Measurements from ENCODE around the gene CPVL. TPM values are rescaled to one million over a fixed set of nuclear protein-coding genes. Genes with fewer than 3 reads are reported as not detected.

Gene CPVL
- total RNA-seq, 1 donor from 2014 or later: 30.2 TPM

DNA sequence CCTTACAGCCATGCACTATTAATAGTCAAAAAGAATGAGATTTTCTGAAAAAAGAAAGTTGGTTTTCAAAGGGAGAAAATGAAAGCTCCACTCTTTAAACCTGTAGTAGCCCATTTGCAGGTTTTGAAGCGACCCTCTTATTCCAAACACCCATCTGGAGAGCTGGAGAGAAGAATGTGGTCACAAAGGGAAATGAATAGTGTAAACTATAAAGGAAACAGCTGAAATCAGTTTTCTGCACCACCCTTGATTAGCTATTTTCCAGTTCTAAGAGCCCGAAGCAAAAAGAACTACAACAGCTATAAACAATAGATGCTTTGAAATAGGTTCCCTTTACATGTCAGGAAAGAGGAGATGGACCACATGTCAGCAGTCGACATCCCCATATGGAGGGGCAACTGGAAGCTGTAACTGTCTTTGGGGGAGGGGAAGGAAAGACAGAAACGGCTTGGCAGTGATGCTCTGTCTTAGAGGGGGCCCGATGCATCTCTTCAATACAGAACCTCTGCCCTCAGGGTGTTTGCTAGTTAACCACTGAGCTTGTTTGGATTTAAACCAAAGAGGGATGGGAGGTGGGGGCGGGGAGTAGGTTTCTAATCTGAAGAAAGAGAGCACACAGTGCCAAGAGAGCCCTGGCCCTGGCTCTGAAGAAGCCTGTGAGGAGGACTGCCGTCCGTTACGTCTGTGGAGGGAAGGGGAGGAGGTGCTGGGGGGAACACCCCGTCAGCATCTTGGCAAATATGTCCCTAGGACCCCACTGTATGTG, 55.3 kb downstream of the CPVL start:
- DNase-seq (ENCODE audit: extremely low spot score, unreplicated experiment): no peak
- H3K27me3 Mint-ChIP-seq: no peaks in the 10 kb centered on the region
- H3K36me3 Mint-ChIP-seq: no peaks in the 10 kb centered on the region
- no peaks in the 10 kb centered on the region for H3K9me3 Mint-ChIP-seq
- H3K4me3 Mint-ChIP-seq: peak overlapping the region; percentile 66
- peak overlapping the region; percentile 81 for H3K27ac Mint-ChIP-seq
- peaks cover 49% of the 10 kb centered on the region for H3K4me1 Mint-ChIP-seq (ENCODE audit: unreplicated experiment)
- TF ChIP-seq, protein P1, sequence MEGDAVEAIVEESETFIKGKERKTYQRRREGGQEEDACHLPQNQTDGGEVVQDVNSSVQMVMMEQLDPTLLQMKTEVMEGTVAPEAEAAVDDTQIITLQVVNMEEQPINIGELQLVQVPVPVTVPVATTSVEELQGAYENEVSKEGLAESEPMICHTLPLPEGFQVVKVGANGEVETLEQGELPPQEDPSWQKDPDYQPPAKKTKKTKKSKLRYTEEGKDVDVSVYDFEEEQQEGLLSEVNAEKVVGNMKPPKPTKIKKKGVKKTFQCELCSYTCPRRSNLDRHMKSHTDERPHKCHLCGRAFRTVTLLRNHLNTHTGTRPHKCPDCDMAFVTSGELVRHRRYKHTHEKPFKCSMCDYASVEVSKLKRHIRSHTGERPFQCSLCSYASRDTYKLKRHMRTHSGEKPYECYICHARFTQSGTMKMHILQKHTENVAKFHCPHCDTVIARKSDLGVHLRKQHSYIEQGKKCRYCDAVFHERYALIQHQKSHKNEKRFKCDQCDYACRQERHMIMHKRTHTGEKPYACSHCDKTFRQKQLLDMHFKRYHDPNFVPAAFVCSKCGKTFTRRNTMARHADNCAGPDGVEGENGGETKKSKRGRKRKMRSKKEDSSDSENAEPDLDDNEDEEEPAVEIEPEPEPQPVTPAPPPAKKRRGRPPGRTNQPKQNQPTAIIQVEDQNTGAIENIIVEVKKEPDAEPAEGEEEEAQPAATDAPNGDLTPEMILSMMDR (conservative IDR thresholded peaks at IDR 0.05): no peak

DNA sequence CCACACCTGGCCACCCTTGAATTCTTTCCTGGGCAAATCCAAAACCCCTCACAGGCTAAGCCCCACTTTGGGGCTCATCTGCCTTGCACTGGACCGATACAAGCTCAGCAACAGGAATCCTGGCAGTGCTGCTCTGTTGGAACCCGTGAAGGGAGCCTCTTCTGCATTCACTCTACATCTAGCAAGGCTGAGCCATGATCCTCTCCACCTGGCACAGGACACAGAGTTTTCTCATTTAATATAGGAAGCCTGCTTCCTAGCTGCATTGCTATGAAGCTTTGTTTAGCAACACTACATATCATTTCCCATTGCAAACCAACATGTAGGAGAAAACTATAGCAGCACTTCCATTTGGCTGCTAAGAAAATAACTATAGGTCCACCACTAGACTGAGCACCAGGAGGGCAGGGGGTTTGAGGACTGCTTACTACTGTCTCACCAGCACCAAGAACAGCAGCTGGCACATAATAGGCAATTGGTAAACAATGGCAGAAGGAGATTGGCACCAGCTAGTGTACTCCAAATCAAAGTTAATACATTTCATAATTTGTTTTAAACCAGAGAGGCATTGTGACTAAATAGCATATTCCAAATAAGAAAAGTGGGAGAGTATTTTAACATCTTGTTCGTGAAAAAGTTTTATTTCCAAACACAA, 56.1 kb downstream of the CPVL start:
- Mint-ChIP-seq H3K9me3 (no peaks in the 10 kb centered on the region), H3K36me3 (peaks cover 3% of the 10 kb centered on the region), H3K27ac (no peak overlapping the region), H3K27me3 (no peaks in the 10 kb centered on the region), H3K4me3 (no peak overlapping the region), H3K4me1 (ENCODE audit: unreplicated experiment) (peaks cover 41% of the 10 kb centered on the region)
- TF ChIP-seq, protein P1 (conservative IDR thresholded peaks at IDR 0.05): no peak
- DNase-seq (ENCODE audit: extremely low spot score, unreplicated experiment): no peak

DNA sequence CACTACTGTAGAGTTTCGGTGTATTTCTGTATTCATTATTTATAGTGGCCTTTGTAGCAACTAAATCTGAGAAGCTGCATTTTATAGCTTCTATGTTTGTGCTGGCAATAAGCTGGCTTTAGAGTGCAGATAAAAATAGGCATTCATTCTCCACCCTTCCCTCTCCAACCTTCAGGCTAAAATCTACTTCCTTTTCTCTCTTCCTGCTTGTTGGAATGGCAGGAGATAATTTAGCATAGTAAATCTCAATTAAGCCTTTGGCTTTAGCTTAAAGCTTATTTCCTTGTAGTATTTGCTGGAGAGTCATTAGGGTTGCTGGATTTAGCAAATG, 58.5 kb downstream of the CPVL start:
- H3K9me3 Mint-ChIP-seq: no peaks in the 10 kb centered on the region
- peaks cover 37% of the 10 kb centered on the region for H3K4me1 Mint-ChIP-seq (ENCODE audit: unreplicated experiment)
- no peak overlapping the region for H3K4me3 Mint-ChIP-seq
- no peaks in the 10 kb centered on the region for H3K27me3 Mint-ChIP-seq
- H3K36me3 Mint-ChIP-seq: peaks cover 3% of the 10 kb centered on the region
- no peak for DNase-seq (ENCODE audit: extremely low spot score, unreplicated experiment)
- TF ChIP-seq, protein P1 (conservative IDR thresholded peaks at IDR 0.05): no peak
- H3K27ac Mint-ChIP-seq: no peak overlapping the region

DNA sequence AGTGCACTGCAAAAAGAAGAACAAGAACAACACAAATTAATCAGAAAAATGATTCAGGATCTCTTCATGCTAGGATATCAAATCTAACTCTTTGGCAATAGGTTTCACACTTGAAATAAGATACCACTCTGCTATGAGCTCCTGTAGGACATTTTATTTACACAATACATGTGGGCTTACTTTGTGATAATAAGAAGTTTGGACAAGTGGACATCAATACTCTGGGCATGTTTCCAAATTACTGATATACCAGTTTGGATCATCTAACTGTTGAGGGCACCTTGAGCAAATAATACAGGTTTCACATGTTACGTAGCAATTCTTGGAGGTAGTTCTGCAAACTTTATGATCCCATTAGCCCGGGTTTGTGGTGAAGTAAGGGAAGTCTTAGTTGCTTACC, 59.8 kb downstream of the CPVL start:
- Mint-ChIP-seq H3K4me1 (ENCODE audit: unreplicated experiment) (peaks cover 29% of the 10 kb centered on the region), H3K27me3 (no peaks in the 10 kb centered on the region), H3K36me3 (peaks cover 3% of the 10 kb centered on the region), H3K4me3 (no peak overlapping the region), H3K9me3 (no peaks in the 10 kb centered on the region), H3K27ac (no peak overlapping the region)
- DNase-seq (ENCODE audit: extremely low spot score, unreplicated experiment): no peak
- TF ChIP-seq, protein P1 (conservative IDR thresholded peaks at IDR 0.05): no peak

DNA sequence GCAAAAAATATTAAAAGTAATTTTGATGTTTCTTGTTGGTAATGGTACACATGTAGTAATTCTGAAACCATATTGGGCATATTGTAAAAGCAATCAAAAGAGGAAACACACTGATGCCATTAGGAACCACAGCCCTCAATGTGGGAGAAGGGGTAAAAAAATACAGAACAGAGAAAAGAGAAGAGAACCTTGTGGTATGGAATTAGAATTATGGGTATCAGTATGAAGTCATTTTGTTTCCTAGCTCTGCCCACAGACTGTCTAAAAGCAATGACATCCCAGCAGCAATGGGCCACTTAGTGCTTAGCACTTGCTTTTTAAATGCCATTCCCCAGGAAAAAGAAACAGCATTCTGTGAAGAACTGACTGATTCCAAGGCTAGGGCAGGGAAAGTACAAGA, 61.5 kb downstream of the CPVL start:
- TF ChIP-seq, protein P1 (conservative IDR thresholded peaks at IDR 0.05): no peak
- Mint-ChIP-seq H3K27ac (no peak overlapping the region), H3K9me3 (no peaks in the 10 kb centered on the region), H3K4me3 (no peak overlapping the region), H3K36me3 (peaks cover 3% of the 10 kb centered on the region), H3K27me3 (no peaks in the 10 kb centered on the region), H3K4me1 (ENCODE audit: unreplicated experiment) (peaks cover 25% of the 10 kb centered on the region)
- DNase-seq (ENCODE audit: extremely low spot score, unreplicated experiment): no peak
